HUES6 (cell line): ENCODE data around the gene ARRB1.
"Not testable (repeated sequence)": the region's sequence is repeated elsewhere in the genome, so short reads cannot be mapped to it uniquely, and the experiment has no call there.

ENCODE experiments used
- H3K27ac ChIP-seq: 2 replicates; pipeline ENCODE4 v1.7.0; 2013; ENCODE audit warnings: low read depth, mild to moderate bottlenecking, low read length, inconsistent platforms
- H3K27me3 ChIP-seq: 2 replicates; pipeline ENCODE4 v1.6.1; 2013; ENCODE audit warnings: low read length; ENCODE audit not compliant: control insufficient read depth, insufficient read depth
- H3K36me3 ChIP-seq: 2 replicates; pipeline ENCODE4 v1.6.1; 2013; ENCODE audit warnings: low read length; ENCODE audit not compliant: control insufficient read depth, insufficient read depth
- H3K4me1 ChIP-seq: 2 replicates; pipeline ENCODE4 v1.6.1; 2013; ENCODE audit warnings: low read length; ENCODE audit not compliant: control insufficient read depth, insufficient read depth
- H3K4me3 ChIP-seq: 2 replicates; pipeline ENCODE4 v1.5.1; 2013; ENCODE audit warnings: low read depth, low read length
- H3K9ac ChIP-seq: one replicate; pipeline ENCODE4 v1.6.1; 2013; ENCODE audit warnings: mild to moderate bottlenecking, low read length
- H3K9me3 ChIP-seq: 2 replicates; pipeline ENCODE4 v1.6.1; 2013; ENCODE audit warnings: low read depth, low read length; ENCODE audit not compliant: control insufficient read depth, insufficient read depth

ARRB1 gene

GRCh38 chr11:75333022-75333806, 18.2 kb downstream of the ARRB1 start:
- no peak overlapping the region for H3K4me3 ChIP-seq
- peak overlapping the region; percentile 94 for H3K9ac ChIP-seq
- no peaks in the 10 kb centered on the region for H3K27me3 ChIP-seq
- H3K27ac ChIP-seq, result peak overlapping the region; percentile 99
- no peaks in the 10 kb centered on the region for H3K9me3 ChIP-seq
- peaks cover 7% of the 10 kb centered on the region; the same call in 1 of the 2 replicates for H3K36me3 ChIP-seq
- H3K4me1 ChIP-seq, result peaks cover 91% of the 10 kb centered on the region

- H3K9me3 ChIP-seq, H3K36me3 ChIP-seq, H3K27me3 ChIP-seq: not testable (repeated sequence)
- Histone ChIP-seq H3K27ac (peak overlapping the region; percentile 99), H3K9ac (peak overlapping the region; percentile 94), H3K4me1 (peaks cover 77% of the 10 kb centered on the region), H3K4me3 (peak overlapping the region; percentile 29; the same call in 1 of the 2 replicates)
Measured at GRCh38 chr11:75331761-75332160, 19.7 kb downstream of the ARRB1 start.

- H3K27me3 ChIP-seq, H3K36me3 ChIP-seq, H3K9me3 ChIP-seq: not testable (repeated sequence)
- peak overlapping the region; percentile 94 for H3K9ac ChIP-seq
- H3K27ac ChIP-seq, result peak overlapping the region; percentile 99
- peaks cover 78% of the 10 kb centered on the region for H3K4me1 ChIP-seq
- peak overlapping the region; percentile 29; the same call in 1 of the 2 replicates for H3K4me3 ChIP-seq
Measured at GRCh38 chr11:75331304-75331703, 20.2 kb downstream of the ARRB1 start.

- H3K4me1 ChIP-seq, result peaks cover 78% of the 10 kb centered on the region
- H3K4me3 ChIP-seq, H3K36me3 ChIP-seq, H3K27me3 ChIP-seq, H3K9me3 ChIP-seq: not testable (repeated sequence)
- H3K27ac ChIP-seq, result peak overlapping the region; percentile 99
- H3K9ac ChIP-seq, result peak overlapping the region; percentile 94
Measured at GRCh38 chr11:75330886-75331285, 20.6 kb downstream of the ARRB1 start.

GRCh38 chr11:75330291-75330690, 21.2 kb downstream of the ARRB1 start:
- H3K4me1 ChIP-seq, result peaks cover 76% of the 10 kb centered on the region
- H3K36me3 ChIP-seq, result peaks cover 9% of the 10 kb centered on the region; the same call in 1 of the 2 replicates
- H3K9me3 ChIP-seq, result no peaks in the 10 kb centered on the region
- peak overlapping the region; percentile 94 for H3K9ac ChIP-seq
- no peak overlapping the region; the same call in 1 of the 2 replicates for H3K4me3 ChIP-seq
- H3K27ac ChIP-seq, result peak overlapping the region; percentile 99
- no peaks in the 10 kb centered on the region for H3K27me3 ChIP-seq

- Histone ChIP-seq H3K9me3 (no peaks in the 10 kb centered on the region), H3K9ac (peak overlapping the region; percentile 94), H3K4me1 (peaks cover 71% of the 10 kb centered on the region), H3K27me3 (no peaks in the 10 kb centered on the region), H3K36me3 (peaks cover 16% of the 10 kb centered on the region; the same call in 1 of the 2 replicates), H3K4me3 (no peak overlapping the region), H3K27ac (peak overlapping the region; percentile 99; the same call in 1 of the 2 replicates)
Measured at GRCh38 chr11:75328426-75329277, 22.8 kb downstream of the ARRB1 start.

- Histone ChIP-seq H3K27me3 (no peaks in the 10 kb centered on the region), H3K27ac (no peak overlapping the region; the same call in 1 of the 2 replicates), H3K9me3 (no peaks in the 10 kb centered on the region), H3K9ac (no peak overlapping the region), H3K36me3 (peaks cover 32% of the 10 kb centered on the region; the same call in 1 of the 2 replicates), H3K4me3 (no peak overlapping the region), H3K4me1 (peaks cover 68% of the 10 kb centered on the region)
Measured at GRCh38 chr11:75326439-75326810, 25.0 kb downstream of the ARRB1 start.

GRCh38 chr11:75325713-75326438, 25.6 kb downstream of the ARRB1 start:
- Histone ChIP-seq H3K4me1 (peaks cover 67% of the 10 kb centered on the region), H3K27ac (peak overlapping the region; percentile 7; the same call in 1 of the 2 replicates)

GRCh38 chr11:75324740-75325139, 26.7 kb downstream of the ARRB1 start:
- peaks cover 33% of the 10 kb centered on the region; the same call in 1 of the 2 replicates for H3K36me3 ChIP-seq
- no peak overlapping the region for H3K9ac ChIP-seq
- 0 out of 2 replicates have a peak overlapping the region, but pooled peaks have one; percentile 39 for H3K27ac ChIP-seq
- no peaks in the 10 kb centered on the region for H3K9me3 ChIP-seq
- H3K4me3 ChIP-seq, result no peak overlapping the region
- H3K27me3 ChIP-seq, result no peaks in the 10 kb centered on the region
- peaks cover 67% of the 10 kb centered on the region for H3K4me1 ChIP-seq

More at GRCh38 chr11:75325713-75326438, 25.6 kb downstream of the ARRB1 start:
- H3K9me3 ChIP-seq, result no peaks in the 10 kb centered on the region
- H3K4me3 ChIP-seq, result no peak overlapping the region
- H3K27me3 ChIP-seq, result no peaks in the 10 kb centered on the region
- no peak overlapping the region for H3K9ac ChIP-seq
- peaks cover 33% of the 10 kb centered on the region; the same call in 1 of the 2 replicates for H3K36me3 ChIP-seq

GRCh38 chr11:75324189-75324588, 27.3 kb downstream of the ARRB1 start:
- Histone ChIP-seq H3K9me3 (no peaks in the 10 kb centered on the region), H3K4me3 (no peak overlapping the region), H3K27me3 (no peaks in the 10 kb centered on the region), H3K36me3 (peaks cover 36% of the 10 kb centered on the region; the same call in 1 of the 2 replicates), H3K27ac (0 out of 2 replicates have a peak overlapping the region, but pooled peaks have one; percentile 39), H3K9ac (no peak overlapping the region), H3K4me1 (peaks cover 67% of the 10 kb centered on the region)
